Measurements from ENCODE around the gene TRPM1.

DNA sequence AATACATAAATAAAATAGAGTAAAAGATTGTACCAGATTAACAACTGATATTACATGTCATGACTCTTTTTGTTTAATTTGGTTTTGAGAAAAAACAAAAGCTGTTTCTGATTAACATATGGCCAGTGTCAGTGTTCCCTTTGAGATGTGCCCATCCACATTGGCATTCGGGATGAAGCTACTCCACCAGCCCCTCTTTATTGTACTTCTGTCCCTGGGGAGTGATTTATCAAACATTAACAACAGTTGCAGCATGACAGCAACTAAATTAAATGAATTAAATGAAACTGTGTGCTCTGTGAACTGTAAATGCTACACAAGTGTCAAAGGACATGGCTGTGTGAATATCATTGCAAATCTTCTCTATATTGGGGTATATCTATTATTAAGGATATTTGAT, 84.2 kb downstream of the TRPM1 start:
- TF ChIP-seq, protein P1, sequence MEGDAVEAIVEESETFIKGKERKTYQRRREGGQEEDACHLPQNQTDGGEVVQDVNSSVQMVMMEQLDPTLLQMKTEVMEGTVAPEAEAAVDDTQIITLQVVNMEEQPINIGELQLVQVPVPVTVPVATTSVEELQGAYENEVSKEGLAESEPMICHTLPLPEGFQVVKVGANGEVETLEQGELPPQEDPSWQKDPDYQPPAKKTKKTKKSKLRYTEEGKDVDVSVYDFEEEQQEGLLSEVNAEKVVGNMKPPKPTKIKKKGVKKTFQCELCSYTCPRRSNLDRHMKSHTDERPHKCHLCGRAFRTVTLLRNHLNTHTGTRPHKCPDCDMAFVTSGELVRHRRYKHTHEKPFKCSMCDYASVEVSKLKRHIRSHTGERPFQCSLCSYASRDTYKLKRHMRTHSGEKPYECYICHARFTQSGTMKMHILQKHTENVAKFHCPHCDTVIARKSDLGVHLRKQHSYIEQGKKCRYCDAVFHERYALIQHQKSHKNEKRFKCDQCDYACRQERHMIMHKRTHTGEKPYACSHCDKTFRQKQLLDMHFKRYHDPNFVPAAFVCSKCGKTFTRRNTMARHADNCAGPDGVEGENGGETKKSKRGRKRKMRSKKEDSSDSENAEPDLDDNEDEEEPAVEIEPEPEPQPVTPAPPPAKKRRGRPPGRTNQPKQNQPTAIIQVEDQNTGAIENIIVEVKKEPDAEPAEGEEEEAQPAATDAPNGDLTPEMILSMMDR (IDR thresholded peaks at IDR 0.05): no peak
- no peak for TF ChIP-seq POLR2A (IDR thresholded peaks at IDR 0.05)
- TF ChIP-seq POLR2AphosphoS5 (IDR thresholded peaks at IDR 0.05): no peak
